HUES6 (cell line): ENCODE measurements around the gene TTLL8.

Experiments used
- H3K27ac ChIP-seq: 2 replicates; pipeline ENCODE4 v1.7.0; 2013; ENCODE audit warnings: low read depth, mild to moderate bottlenecking, low read length, inconsistent platforms
- H3K27me3 ChIP-seq: 2 replicates; pipeline ENCODE4 v1.6.1; 2013; ENCODE audit warnings: low read length; ENCODE audit not compliant: control insufficient read depth, insufficient read depth
- H3K36me3 ChIP-seq: 2 replicates; pipeline ENCODE4 v1.6.1; 2013; ENCODE audit warnings: low read length; ENCODE audit not compliant: control insufficient read depth, insufficient read depth
- H3K4me1 ChIP-seq: 2 replicates; pipeline ENCODE4 v1.6.1; 2013; ENCODE audit warnings: low read length; ENCODE audit not compliant: control insufficient read depth, insufficient read depth
- H3K4me3 ChIP-seq: 2 replicates; pipeline ENCODE4 v1.5.1; 2013; ENCODE audit warnings: low read depth, low read length
- H3K9ac ChIP-seq: one replicate; pipeline ENCODE4 v1.6.1; 2013; ENCODE audit warnings: mild to moderate bottlenecking, low read length
- H3K9me3 ChIP-seq: 2 replicates; pipeline ENCODE4 v1.6.1; 2013; ENCODE audit warnings: low read depth, low read length; ENCODE audit not compliant: control insufficient read depth, insufficient read depth

TTLL8 gene

GRCh38 chr22:50015451-50016307 is 42.4 kb downstream of the TTLL8 start:
- Histone ChIP-seq H3K9ac (no peak overlapping the region), H3K4me1 (peaks cover 17% of the 10 kb centered on the region), H3K9me3 (peaks cover 12% of the 10 kb centered on the region), H3K27ac (no peak overlapping the region), H3K36me3 (no peaks in the 10 kb centered on the region), H3K4me3 (no peak overlapping the region), H3K27me3 (peaks cover 92% of the 10 kb centered on the region)

GRCh38 chr22:50014655-50015401 is 43.3 kb downstream of the TTLL8 start:
- peak overlapping the region; percentile 56 for H3K4me3 ChIP-seq
- H3K9me3 ChIP-seq = peaks cover 4% of the 10 kb centered on the region; the same call in 1 of the 2 replicates
- peaks cover 17% of the 10 kb centered on the region for H3K4me1 ChIP-seq
- H3K27ac ChIP-seq = no peak overlapping the region
- no peaks in the 10 kb centered on the region for H3K36me3 ChIP-seq
- peaks cover 94% of the 10 kb centered on the region for H3K27me3 ChIP-seq
- H3K9ac ChIP-seq = no peak overlapping the region

GRCh38 chr22:50014053-50014501 is 44.0 kb downstream of the TTLL8 start:
- Histone ChIP-seq H3K9ac (no peak overlapping the region), H3K27ac (no peak overlapping the region), H3K36me3 (no peaks in the 10 kb centered on the region), H3K9me3 (no peaks in the 10 kb centered on the region), H3K4me3 (no peak overlapping the region), H3K4me1 (peaks cover 17% of the 10 kb centered on the region), H3K27me3 (peaks cover 90% of the 10 kb centered on the region)

- Histone ChIP-seq H3K36me3 (no peaks in the 10 kb centered on the region), H3K9ac (no peak within 1 kb of the TSS), H3K9me3 (no peaks in the 10 kb centered on the region), H3K4me1 (peaks cover 27% of the 10 kb centered on the region), H3K4me3 (no peak within 1 kb of the TSS), H3K27me3 (peaks cover 84% of the 10 kb centered on the region), H3K27ac (no peak within 1 kb of the TSS)
Observed at GRCh38 chr22:50012211-50013181, 45.6 kb downstream of the TTLL8 start, which contains the start of gene IL17REL. IL17REL (minus strand) TSS chr22:50012765; CDS start chr22:50012646, 119 bp downstream.

- peaks cover 75% of the 10 kb centered on the region for H3K27me3 ChIP-seq
- H3K36me3 ChIP-seq = no peaks in the 10 kb centered on the region
- peak overlapping the region; percentile 37 for H3K4me3 ChIP-seq
- H3K9ac ChIP-seq = no peak overlapping the region
- H3K9me3 ChIP-seq = no peaks in the 10 kb centered on the region
- H3K27ac ChIP-seq = no peak overlapping the region
- peaks cover 27% of the 10 kb centered on the region for H3K4me1 ChIP-seq
Observed at GRCh38 chr22:50011447-50012210, 46.5 kb downstream of the TTLL8 start.

- H3K9me3 ChIP-seq = no peaks in the 10 kb centered on the region
- peak overlapping the region; percentile 37 for H3K4me3 ChIP-seq
- H3K4me1 ChIP-seq = peaks cover 32% of the 10 kb centered on the region
- no peak overlapping the region for H3K9ac ChIP-seq
- no peaks in the 10 kb centered on the region for H3K36me3 ChIP-seq
- H3K27me3 ChIP-seq = peaks cover 67% of the 10 kb centered on the region
- no peak overlapping the region for H3K27ac ChIP-seq
Observed at GRCh38 chr22:50010676-50011446, 47.2 kb downstream of the TTLL8 start.

GRCh38 chr22:50009765-50010675 is 48.1 kb downstream of the TTLL8 start:
- Histone ChIP-seq H3K4me3 (peak overlapping the region; percentile 36), H3K4me1 (peaks cover 32% of the 10 kb centered on the region), H3K36me3 (no peaks in the 10 kb centered on the region), H3K9me3 (no peaks in the 10 kb centered on the region), H3K9ac (no peak overlapping the region), H3K27me3 (peaks cover 59% of the 10 kb centered on the region), H3K27ac (no peak overlapping the region)

- no peak overlapping the region for H3K9ac ChIP-seq
Observed at GRCh38 chr22:50009251-50009650, 48.8 kb downstream of the TTLL8 start.

More at GRCh38 chr22:50009251-50009650, 48.8 kb downstream of the TTLL8 start:
- H3K4me3 ChIP-seq = no peak overlapping the region
- no peaks in the 10 kb centered on the region for H3K36me3 ChIP-seq
- H3K27me3 ChIP-seq = peaks cover 51% of the 10 kb centered on the region
- no peaks in the 10 kb centered on the region for H3K9me3 ChIP-seq
- no peak overlapping the region for H3K27ac ChIP-seq
- peaks cover 32% of the 10 kb centered on the region for H3K4me1 ChIP-seq
